ENCODE data around the gene TSPAN1. TPM values are rescaled to one million over a fixed set of nuclear protein-coding genes. Genes with fewer than 3 reads are reported as not detected.

Gene TSPAN1
- total and polyA plus RNA-seq, 2 of the 13 experiments (the other 11 are each of a cell fraction or from before 2014, with no cell fraction given): 1.7 to 2.9 TPM

DNA sequence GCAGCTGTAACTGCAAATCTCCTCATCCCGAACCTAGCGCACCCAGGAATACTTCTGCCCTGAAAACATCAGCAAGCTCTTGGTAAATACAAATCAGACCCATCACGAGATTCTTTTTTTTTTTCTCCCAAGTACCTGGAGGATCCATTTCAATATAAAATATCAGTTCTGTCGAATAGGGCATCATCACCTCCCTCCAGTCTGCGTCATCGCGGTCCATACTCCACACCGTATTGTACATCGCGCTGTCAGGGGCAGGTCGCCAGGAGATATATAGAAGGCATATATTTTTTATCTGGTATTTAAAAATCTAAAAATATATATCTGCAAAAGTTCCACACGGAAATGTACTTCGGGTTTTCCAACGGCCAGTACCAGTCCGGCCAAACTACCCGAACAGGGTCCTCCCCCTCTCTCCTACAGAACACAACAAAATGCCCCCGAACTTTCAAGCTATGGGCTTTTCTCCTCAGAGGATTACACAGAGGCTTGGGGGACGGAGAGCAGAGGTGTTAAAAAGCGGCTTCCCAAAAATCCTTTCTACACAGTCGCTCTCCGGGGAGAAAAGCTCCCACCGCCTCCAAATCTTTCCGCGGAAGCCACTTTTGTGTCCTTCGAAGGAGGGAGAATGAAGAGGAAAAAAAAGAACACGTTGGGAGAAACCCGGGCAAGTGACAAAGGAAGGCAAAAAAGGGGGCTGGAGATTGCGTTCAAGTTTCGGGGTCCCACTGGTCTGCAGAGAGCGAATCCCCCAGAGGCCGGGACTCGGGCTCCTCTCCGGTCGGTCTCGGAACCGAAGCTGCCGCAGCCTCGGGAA is 43.0 kb upstream of the TSPAN1 start (continued):
- TF ChIP-seq, protein P1, sequence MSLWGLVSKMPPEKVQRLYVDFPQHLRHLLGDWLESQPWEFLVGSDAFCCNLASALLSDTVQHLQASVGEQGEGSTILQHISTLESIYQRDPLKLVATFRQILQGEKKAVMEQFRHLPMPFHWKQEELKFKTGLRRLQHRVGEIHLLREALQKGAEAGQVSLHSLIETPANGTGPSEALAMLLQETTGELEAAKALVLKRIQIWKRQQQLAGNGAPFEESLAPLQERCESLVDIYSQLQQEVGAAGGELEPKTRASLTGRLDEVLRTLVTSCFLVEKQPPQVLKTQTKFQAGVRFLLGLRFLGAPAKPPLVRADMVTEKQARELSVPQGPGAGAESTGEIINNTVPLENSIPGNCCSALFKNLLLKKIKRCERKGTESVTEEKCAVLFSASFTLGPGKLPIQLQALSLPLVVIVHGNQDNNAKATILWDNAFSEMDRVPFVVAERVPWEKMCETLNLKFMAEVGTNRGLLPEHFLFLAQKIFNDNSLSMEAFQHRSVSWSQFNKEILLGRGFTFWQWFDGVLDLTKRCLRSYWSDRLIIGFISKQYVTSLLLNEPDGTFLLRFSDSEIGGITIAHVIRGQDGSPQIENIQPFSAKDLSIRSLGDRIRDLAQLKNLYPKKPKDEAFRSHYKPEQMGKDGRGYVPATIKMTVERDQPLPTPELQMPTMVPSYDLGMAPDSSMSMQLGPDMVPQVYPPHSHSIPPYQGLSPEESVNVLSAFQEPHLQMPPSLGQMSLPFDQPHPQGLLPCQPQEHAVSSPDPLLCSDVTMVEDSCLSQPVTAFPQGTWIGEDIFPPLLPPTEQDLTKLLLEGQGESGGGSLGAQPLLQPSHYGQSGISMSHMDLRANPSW (CRISPR knock-in tag; IDR thresholded peaks at IDR 0.05; ENCODE audit: borderline replicate concordance): 0 out of 2 replicates have a peak, but pooled peaks have one; percentile 8
- no peak for TF ChIP-seq KMT2A (CRISPR knock-in tag; IDR thresholded peaks at IDR 0.05)
- TF ChIP-seq, protein P2, sequence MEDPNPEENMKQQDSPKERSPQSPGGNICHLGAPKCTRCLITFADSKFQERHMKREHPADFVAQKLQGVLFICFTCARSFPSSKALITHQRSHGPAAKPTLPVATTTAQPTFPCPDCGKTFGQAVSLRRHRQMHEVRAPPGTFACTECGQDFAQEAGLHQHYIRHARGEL (CRISPR knock-in tag; IDR thresholded peaks at IDR 0.05): no peak
- TF ChIP-seq ZKSCAN5 (CRISPR knock-in tag; IDR thresholded peaks at IDR 0.05): no peak
- TF ChIP-seq, protein P3, sequence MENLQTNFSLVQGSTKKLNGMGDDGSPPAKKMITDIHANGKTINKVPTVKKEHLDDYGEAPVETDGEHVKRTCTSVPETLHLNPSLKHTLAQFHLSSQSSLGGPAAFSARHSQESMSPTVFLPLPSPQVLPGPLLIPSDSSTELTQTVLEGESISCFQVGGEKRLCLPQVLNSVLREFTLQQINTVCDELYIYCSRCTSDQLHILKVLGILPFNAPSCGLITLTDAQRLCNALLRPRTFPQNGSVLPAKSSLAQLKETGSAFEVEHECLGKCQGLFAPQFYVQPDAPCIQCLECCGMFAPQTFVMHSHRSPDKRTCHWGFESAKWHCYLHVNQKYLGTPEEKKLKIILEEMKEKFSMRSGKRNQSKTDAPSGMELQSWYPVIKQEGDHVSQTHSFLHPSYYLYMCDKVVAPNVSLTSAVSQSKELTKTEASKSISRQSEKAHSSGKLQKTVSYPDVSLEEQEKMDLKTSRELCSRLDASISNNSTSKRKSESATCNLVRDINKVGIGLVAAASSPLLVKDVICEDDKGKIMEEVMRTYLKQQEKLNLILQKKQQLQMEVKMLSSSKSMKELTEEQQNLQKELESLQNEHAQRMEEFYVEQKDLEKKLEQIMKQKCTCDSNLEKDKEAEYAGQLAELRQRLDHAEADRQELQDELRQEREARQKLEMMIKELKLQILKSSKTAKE (CRISPR knock-in tag; IDR thresholded peaks at IDR 0.05; ENCODE audit: borderline replicate concordance): no peak
- TF ChIP-seq, protein P4, sequence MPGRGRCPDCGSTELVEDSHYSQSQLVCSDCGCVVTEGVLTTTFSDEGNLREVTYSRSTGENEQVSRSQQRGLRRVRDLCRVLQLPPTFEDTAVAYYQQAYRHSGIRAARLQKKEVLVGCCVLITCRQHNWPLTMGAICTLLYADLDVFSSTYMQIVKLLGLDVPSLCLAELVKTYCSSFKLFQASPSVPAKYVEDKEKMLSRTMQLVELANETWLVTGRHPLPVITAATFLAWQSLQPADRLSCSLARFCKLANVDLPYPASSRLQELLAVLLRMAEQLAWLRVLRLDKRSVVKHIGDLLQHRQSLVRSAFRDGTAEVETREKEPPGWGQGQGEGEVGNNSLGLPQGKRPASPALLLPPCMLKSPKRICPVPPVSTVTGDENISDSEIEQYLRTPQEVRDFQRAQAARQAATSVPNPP (CRISPR knock-in tag; IDR thresholded peaks at IDR 0.05): no peak
- peak; percentile 44; the same call in 1 of the 2 replicates for TF ChIP-seq HOXA3 (CRISPR knock-in tag; IDR thresholded peaks at IDR 0.05)
- TF ChIP-seq, protein P5, sequence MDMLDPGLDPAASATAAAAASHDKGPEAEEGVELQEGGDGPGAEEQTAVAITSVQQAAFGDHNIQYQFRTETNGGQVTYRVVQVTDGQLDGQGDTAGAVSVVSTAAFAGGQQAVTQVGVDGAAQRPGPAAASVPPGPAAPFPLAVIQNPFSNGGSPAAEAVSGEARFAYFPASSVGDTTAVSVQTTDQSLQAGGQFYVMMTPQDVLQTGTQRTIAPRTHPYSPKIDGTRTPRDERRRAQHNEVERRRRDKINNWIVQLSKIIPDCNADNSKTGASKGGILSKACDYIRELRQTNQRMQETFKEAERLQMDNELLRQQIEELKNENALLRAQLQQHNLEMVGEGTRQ (IDR thresholded peaks at IDR 0.05; ENCODE audit: low read depth, low read length): no peak
- TF ChIP-seq, protein P5 (CRISPR knock-in tag; IDR thresholded peaks at IDR 0.05; ENCODE audit: borderline replicate concordance): no peak
- no peak for TF ChIP-seq ZNF501 (CRISPR knock-in tag; IDR thresholded peaks at IDR 0.05)
- TF ChIP-seq, protein P6, sequence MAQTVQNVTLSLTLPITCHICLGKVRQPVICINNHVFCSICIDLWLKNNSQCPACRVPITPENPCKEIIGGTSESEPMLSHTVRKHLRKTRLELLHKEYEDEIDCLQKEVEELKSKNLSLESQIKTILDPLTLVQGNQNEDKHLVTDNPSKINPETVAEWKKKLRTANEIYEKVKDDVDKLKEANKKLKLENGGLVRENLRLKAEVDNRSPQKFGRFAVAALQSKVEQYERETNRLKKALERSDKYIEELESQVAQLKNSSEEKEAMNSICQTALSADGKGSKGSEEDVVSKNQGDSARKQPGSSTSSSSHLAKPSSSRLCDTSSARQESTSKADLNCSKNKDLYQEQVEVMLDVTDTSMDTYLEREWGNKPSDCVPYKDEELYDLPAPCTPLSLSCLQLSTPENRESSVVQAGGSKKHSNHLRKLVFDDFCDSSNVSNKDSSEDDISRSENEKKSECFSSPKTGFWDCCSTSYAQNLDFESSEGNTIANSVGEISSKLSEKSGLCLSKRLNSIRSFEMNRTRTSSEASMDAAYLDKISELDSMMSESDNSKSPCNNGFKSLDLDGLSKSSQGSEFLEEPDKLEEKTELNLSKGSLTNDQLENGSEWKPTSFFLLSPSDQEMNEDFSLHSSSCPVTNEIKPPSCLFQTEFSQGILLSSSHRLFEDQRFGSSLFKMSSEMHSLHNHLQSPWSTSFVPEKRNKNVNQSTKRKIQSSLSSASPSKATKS (CRISPR knock-in tag; IDR thresholded peaks at IDR 0.05): no peak; the same call in 1 of the 2 replicates
- TF ChIP-seq, protein P7, sequence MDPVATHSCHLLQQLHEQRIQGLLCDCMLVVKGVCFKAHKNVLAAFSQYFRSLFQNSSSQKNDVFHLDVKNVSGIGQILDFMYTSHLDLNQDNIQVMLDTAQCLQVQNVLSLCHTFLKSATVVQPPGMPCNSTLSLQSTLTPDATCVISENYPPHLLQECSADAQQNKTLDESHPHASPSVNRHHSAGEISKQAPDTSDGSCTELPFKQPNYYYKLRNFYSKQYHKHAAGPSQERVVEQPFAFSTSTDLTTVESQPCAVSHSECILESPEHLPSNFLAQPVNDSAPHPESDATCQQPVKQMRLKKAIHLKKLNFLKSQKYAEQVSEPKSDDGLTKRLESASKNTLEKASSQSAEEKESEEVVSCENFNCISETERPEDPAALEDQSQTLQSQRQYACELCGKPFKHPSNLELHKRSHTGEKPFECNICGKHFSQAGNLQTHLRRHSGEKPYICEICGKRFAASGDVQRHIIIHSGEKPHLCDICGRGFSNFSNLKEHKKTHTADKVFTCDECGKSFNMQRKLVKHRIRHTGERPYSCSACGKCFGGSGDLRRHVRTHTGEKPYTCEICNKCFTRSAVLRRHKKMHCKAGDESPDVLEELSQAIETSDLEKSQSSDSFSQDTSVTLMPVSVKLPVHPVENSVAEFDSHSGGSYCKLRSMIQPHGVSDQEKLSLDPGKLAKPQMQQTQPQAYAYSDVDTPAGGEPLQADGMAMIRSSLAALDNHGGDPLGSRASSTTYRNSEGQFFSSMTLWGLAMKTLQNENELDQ (CRISPR knock-in tag; IDR thresholded peaks at IDR 0.05; ENCODE audit: borderline replicate concordance): no peak
- TF ChIP-seq MAF1 (CRISPR knock-in tag; IDR thresholded peaks at IDR 0.05; ENCODE audit: borderline replicate concordance): no peak
- no peak for TF ChIP-seq SNRNP70 (IDR thresholded peaks at IDR 0.05; ENCODE audit: low read depth, low read length)

Data from HepG2 (cell line).